ENCODE data around the gene CHP1. TPM values are rescaled to one million over a fixed set of nuclear protein-coding genes. Genes with fewer than 3 reads are reported as not detected.

Gene CHP1
- total RNA-seq, 1 experiment from 2014 or later, result 101 TPM

GRCh38 chr15:41238100-41238499 is 7.0 kb downstream of the CHP1 start:
- Histone ChIP-seq H4K20me1 (ENCODE audit: insufficient read depth) (no peaks in the 10 kb centered on the region), H3K9ac (ENCODE audit: low read length) (no peak overlapping the region), H3K36me3 (ENCODE audit: control insufficient read depth in 1 of 2, insufficient read depth in 2 of 2, low read length in 2 of 2) (no peaks in the 10 kb centered on the region; a peak in 1 of 4 replicates), H3K4me2 (ENCODE audit: low read length) (no peak overlapping the region), H3K79me2 (ENCODE audit: insufficient read depth, low read length) (peaks cover 40% of the 10 kb centered on the region), H3K27ac (ENCODE audit: low read depth, low read length) (no peak overlapping the region), H3K4me3 (replicated peaks in 1 of 2; ENCODE audit: low read depth in 1 of 2, low read length in 2 of 2) (no peak overlapping the region), H3K27me3 (ENCODE audit: insufficient read depth, low read length) (no peaks in the 10 kb centered on the region), H2AFZ (ENCODE audit: low read depth, low read length, poor library complexity, severe bottlenecking) (no peak overlapping the region), H3K9me3 (ENCODE audit: control insufficient read depth in 1 of 2, insufficient read depth in 1 of 2, low read depth in 1 of 2, low read length in 2 of 2) (no peaks in the 10 kb centered on the region), H3K9me2 (ENCODE audit: insufficient read depth) (no peaks in the 10 kb centered on the region), H3K4me1 (ENCODE audit: control insufficient read depth in 1 of 2, insufficient read depth in 2 of 2, low read length in 2 of 2) (peaks cover 0 to 16% of the 10 kb centered on the region in 2 experiments; a peak in 1 of 4 replicates)
- DNase-seq (ENCODE audit: low read depth, low spot score) (no peak), ATAC-seq (no peak)
- POLR2A ChIA-PET, result interaction anchor here (0.7 to 1.0 kb wide), 2 partner anchors 11 to 94 kb away, joined by 3 to 4 read pairs; partner anchors contain the start of genes NUSAP1 and OIP5
- intact Hi-C loops (cut with micrococcal nuclease), result no loop called here
- no TSS peak for BruUV-seq (replicated peaks)
- CTCF ChIA-PET, result no interaction called here
- RAD21 ChIA-PET (ENCODE audit: low non-redundant PET in 1 of 2, low total read pairs in 2 of 2, uncharacterized antibody in 2 of 2, unreplicated experiment in 2 of 2), result no interaction called here
- TF ChIP-seq, protein P1, sequence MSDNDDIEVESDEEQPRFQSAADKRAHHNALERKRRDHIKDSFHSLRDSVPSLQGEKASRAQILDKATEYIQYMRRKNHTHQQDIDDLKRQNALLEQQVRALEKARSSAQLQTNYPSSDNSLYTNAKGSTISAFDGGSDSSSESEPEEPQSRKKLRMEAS (IDR thresholded peaks at IDR 0.05), result no peak
- no peak for TF ChIP-seq CBX3 (IDR thresholded peaks at IDR 0.05; ENCODE audit: low read depth)
- no peak for TF ChIP-seq SRF (IDR thresholded peaks at IDR 0.05; ENCODE audit: low read depth)
- no peak for TF ChIP-seq TCF7L2 (IDR thresholded peaks at IDR 0.05; ENCODE audit: borderline replicate concordance, extremely low read depth, insufficient read depth, insufficient read length)
- no peak for TF ChIP-seq JUND (IDR thresholded peaks at IDR 0.05)
- TF ChIP-seq SIN3A (IDR thresholded peaks at IDR 0.05; ENCODE audit: low read depth), result no peak
- no peak for TF ChIP-seq FOSL1 (IDR thresholded peaks at IDR 0.05; ENCODE audit: low read depth)
- no peak for TF ChIP-seq EZH2 (IDR thresholded peaks at IDR 0.05)
- TF ChIP-seq ZBTB33 (IDR thresholded peaks at IDR 0.05; ENCODE audit: extremely low read depth, insufficient replicate concordance, low read length), result no peak

Data from HCT116 (cell line).